NCI-H524 treated with DMSO at 0.1 percent for 48 hours (cell line): Measurements from ENCODE around the gene TREML2.
A peak's percentile ranks its signal among the peaks of the same experiment; 100 is the strongest.

Source experiments
- DNase-seq: peaks from one replicate; lab custom pipeline; 2025; lab: John Stamatoyannopoulos, UW

The TREML2 gene

GRCh38 chr6:41177287-41177686 lies 23.7 kb downstream of the TREML2 start:
- no peak for DNase-seq

GRCh38 chr6:41176189-41176588 lies 24.8 kb downstream of the TREML2 start:
- DNase-seq, result no peak

DNA sequence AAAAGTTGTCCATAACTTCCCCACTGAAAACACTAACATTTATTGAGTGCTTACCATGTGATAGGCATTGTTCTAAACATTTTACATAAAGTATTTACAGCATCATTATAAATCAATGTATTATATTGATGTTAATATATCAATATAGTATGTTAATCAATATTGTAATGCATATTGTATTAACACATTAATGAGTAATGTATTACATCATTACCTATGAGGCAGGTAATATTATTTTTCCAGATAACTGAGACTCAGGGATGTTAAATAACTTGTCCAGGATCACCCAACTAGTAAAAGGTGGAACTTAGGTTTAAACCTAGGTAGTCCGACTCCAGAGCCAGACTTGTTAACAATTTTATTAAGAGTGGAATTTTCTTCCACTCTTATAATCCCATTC lies 25.9 kb downstream of the TREML2 start:
- no peak for DNase-seq

DNA sequence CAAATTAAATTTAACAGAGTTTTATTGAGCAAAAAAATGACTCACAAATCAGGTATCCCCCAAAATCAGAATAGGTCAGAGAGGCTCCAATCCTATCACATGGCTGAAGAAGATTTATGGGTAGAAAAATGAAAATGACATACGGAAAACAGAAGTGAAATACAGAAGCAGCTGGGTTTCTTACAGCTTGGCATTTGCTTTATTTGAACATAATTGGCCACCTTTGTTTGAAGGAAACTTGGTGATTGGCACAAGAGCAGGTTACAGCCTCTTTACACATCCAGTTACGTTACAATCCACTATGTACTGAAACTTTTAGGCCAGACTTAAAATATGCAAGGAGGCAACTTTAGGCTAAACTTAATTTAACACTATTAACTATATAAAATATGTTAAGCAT lies 26.3 kb downstream of the TREML2 start:
- no peak for DNase-seq

DNA sequence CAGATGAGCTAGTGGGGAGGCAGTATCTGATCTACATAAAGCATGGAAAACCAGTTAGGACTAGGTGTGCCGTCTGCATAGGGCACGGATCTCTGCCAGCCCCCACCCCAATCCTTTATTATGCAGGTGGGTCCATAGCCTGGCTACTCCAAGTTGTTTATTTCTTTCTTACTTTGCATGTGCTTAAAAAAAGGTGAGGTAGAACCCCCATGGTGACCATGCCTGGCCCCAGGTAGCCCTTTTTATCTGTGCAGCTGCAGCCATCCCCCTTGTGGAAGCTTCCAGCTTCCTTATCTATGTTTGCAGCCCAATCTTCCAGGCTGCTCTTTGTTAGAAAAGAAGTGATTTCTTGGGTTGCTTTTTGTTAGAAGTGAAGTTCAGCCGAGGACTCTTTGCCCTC lies 29.0 kb downstream of the TREML2 start:
- no peak for DNase-seq

DNA sequence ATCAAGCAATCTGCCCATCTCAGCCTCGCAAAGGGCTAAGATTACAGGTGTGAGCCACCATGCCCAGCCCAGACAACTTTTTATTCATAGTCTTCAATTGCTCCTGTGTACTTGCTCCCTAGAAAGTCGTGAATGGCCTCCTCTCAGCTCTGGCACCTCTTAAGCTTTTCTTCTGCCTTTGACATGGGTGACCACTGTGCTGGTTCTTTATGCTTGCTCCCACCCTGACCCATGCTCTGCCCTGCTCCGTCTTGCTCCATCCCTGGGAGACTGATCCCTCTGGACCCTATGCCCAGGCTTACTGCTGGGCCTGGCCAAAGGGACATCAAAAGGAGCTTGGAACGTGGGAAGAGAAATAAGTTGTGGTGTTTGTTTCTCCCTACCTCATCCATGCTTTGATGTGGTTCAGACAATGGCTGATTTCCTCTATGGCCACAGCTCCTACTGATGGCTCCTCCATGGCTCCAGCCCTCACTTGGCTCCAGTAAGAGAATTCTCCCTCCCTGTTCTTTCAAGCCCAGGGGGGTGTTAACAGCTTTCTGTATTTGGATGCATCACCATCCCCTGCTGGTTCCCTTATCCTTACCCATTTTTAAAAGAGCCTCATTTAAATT lies 30.3 kb downstream of the TREML2 start:
- no peak for DNase-seq

GRCh38 chr6:41167173-41167963 lies 33.6 kb downstream of the TREML2 start:
- DNase-seq, result no peak

- no peak for DNase-seq
These were observed 36.3 kb downstream of the TREML2 start for GRCh38 chr6:41164551-41165120.

GRCh38 chr6:41163419-41163717 lies 37.6 kb downstream of the TREML2 start:
- DNase-seq, result no peak

GRCh38 chr6:41162687-41163418 lies 38.1 kb downstream of the TREML2 start, which contains the start of gene TREM2:
Gene TREM2 (minus strand): TSS chr6:41163116. CDS start chr6:41163082, 34 bp downstream.
- DNase-seq, result no peak

DNA sequence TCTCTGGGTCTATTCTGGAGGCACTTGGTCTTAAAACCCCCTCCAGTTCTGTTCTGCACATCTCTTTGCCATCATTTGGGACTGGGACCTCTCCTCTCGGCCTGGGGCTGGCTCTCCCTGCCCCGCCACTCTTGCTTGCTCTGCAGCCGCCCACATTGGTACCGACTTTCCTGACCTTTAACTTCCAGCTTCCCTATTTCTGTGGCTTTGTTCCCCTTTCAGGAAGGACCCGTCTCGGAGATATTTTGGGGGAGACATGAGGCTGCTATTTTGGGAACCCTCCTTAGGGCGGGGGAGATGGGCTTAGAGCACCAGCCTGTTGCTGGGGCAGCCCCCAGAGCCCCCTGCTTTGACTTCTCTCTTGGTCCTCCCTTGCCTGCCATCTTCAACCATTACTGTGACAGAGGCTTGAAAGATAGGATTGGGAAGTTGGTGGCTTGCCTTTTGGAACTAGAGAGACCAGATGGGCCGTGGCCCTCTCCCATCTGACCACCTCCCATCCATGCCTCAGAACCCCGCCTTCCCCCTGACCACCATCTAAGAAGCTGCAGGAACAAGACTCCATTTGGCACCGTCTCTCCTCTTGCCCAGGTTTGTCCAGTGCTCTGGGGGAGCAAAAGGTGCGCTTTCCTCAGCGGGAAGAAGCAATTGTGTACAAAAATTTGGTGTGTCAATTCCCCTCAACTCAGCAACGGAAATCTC lies 38.9 kb downstream of the TREML2 start:
- DNase-seq, result no peak

- no peak for DNase-seq
These were observed 39.6 kb downstream of the TREML2 start for GRCh38 chr6:41161380-41161779.

- no peak for DNase-seq
These were observed 40.0 kb downstream of the TREML2 start for GRCh38 chr6:41160933-41161332.

GRCh38 chr6:41159415-41160082 lies 41.4 kb downstream of the TREML2 start:
- peak; percentile 12 for DNase-seq

- DNase-seq, result no peak
These were observed 43.6 kb downstream of the TREML2 start for GRCh38 chr6:41157323-41157722.

DNA sequence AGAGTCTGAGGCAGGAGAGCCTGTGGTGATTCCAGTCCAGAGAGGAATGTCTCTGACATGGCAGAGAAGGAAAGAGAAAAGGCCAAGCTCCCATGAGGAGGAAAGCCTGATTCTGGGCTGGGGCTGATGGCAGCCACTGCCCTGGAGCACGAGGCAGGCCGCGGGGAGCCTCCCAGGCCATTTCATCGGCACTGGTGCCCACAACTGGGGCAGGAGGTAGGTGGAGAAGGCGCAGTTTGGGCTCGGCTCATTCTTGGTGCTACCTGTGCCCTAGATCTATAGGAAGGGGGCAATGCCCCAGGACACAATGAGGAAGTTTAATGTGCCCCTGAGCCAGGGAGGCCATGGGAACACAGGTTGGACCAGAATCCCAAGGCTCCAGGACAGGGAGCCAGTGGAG lies 44.2 kb downstream of the TREML2 start:
- DNase-seq, result no peak

- DNase-seq, result no peak
These were observed 44.9 kb downstream of the TREML2 start for GRCh38 chr6:41156001-41156400.

DNA sequence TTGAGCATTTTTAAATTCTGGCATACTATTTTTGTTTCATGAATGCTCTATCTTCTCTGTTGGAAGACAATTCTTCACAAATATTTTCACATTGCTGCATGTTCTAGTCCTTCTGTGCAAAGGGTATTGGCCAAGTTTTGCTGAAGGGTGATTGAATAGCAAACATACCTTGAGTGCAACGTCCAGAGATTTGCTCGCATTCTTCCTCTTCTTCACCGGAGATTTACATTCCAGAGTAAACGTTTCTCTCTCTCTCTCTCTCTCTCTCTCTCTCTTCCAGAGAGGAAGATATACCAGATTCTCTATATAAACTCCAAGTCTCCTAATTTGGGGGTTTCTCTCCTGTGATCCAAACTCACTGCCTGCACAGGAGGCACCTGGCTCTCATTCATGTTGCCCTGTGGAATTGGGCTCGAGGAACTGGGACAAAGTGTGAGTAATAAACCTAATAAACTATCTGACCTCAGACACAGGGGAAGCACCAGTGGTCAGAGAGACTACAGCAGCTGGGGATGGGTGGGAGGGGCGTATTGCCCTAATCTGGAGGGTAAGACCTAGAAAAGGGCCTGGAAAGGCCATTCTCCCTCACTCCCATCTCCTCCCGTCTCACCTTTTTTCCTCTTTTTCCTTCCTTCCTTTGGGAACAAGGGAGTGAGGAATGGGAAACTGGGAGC lies 45.7 kb downstream of the TREML2 start:
- no peak for DNase-seq

DNA sequence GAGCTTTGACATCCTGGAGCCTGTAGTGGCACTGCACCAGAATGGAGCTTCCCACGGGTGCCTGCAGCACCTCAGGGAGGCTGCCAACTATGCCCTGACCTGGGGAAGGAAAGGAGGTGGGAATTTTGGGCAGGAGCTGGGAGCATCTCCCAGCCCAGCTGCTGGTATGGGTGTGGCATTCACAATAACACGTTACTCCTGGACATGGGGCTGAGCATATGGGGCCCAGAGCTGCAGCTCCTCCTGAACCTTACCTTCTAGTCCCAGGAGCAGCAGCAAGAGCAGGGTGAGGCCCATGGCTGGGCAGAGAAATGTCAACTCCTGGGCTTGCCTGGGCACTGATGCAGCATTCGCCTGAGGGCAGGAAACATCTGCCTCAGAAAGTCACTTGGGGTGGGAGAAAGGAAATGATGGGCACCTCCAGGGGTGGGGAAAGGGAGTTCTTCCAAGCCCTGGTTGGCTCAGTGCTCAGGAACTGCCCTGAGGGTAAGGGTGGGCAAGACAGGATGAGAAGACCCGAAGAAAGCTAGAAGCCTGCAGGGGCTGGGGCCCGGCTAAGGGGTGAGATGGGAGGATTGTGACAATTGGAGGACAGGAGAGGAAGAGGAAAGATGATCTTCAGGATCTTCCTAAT lies 46.8 kb downstream of the TREML2 start, which contains the start of gene TREML1:
TSS of gene TREML1 (minus strand) at position 356 of the 634 bp plus-strand sequence. CDS start at position 297, 59 bp downstream.
- DNase-seq, result no peak

DNA sequence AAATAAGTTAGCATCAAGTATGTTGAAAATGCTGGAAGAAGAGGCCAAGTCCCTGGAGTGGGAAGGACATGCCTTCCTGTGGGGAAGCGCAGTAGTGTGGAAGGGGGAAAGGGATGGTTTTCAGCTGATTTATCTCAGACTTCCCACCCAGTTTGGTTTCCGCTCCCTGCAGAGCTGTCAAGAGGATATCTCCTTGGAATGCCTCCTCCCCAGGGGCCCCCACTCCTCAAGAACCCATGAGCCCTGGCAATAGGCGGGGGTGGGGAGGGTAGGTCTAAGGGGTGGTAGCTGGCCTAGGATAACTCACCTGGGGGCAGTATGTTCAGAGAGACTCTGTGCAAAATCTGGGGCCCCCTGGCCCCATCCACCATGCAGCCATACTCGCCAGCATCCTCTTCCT lies 47.5 kb downstream of the TREML2 start:
- no peak for DNase-seq
